Head of caudate nucleus (tissue), 42 donors: ENCODE results near the gene FBXO45.
"Not testable (repeated sequence)": the region's sequence is repeated elsewhere in the genome, so short reads cannot be mapped to it uniquely, and the experiment has no call there.

Experiments used
- DNase-seq, 42 donors: peaks; one replicate each; pipeline versions ENCODE4 v3.0.0 to v3.0.0-alpha.2; 2020 to 2021; ENCODE audit warnings: mixed read lengths in 7 of 42
- intact Hi-C: fragments of 100-400 bp; cut with DNase I; formaldehyde crosslinking; loops from one replicate; pipeline ENCODE4 v1.15.0; 2022

Gene FBXO45

DNA sequence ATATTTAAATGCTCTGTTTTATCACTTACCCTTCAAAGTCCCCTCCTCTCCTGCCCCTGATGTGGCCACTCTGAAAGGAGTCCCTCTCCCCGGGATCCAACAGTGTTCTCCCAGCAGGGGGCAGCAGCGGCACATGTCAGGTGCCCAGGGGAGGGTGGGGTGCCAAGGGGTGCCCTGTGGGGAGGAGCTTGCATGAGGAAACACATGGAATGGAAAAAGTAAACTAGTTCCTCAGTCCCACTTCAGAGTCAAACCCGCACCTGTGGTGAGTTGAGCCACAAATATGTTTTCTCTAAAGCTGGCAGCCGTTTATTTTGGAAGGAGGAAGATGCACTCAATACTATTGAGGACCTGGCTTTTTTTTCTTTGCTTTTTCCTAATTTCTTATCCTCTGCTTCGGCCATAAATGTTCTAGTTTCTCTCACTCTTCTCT is 40.9 kb downstream of the FBXO45 start:
- DNase-seq, result peak; percentile 74 to 95 (median 89)
- intact Hi-C loops, result no loop called here

DNA sequence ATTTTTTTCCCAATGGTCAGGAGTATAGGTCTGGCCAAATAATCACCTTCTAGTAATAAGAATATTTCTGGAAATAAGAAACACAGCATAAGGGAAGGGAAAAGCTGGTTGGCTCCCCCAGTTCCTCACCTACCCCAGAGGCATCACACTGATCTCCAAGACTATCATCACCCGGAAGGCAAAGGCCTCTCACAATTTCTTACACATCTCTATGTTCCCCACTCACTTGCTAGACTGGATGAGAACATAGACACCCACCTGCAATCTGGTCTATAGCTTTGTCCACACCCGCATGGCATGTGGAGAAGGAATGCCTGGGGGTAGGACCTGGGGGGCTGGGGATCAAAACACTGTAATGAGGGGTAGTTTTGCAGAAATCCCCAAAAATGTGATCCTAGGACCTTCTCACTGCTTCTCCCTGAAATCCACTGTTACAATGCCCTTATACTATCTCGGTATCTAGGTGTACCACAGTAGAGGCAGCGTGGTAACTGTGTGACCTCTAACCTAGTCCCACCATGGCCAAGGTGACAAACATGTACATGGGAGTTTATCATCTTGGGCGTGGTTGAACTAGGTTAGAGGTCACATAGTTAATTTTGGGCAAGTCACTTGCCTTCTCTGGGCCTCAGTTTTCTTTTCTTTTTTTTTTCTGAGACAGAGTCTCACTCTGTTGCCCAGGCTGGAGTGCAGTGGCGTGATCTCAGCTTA is 41.5 kb downstream of the FBXO45 start:
- DNase-seq, result peak in 1 of 42 donors; percentile 8
- intact Hi-C loops, result loop anchor here (5.0 kb wide), 1 partner anchor 77 kb away; no protein-coding TSS in a partner anchor

DNA sequence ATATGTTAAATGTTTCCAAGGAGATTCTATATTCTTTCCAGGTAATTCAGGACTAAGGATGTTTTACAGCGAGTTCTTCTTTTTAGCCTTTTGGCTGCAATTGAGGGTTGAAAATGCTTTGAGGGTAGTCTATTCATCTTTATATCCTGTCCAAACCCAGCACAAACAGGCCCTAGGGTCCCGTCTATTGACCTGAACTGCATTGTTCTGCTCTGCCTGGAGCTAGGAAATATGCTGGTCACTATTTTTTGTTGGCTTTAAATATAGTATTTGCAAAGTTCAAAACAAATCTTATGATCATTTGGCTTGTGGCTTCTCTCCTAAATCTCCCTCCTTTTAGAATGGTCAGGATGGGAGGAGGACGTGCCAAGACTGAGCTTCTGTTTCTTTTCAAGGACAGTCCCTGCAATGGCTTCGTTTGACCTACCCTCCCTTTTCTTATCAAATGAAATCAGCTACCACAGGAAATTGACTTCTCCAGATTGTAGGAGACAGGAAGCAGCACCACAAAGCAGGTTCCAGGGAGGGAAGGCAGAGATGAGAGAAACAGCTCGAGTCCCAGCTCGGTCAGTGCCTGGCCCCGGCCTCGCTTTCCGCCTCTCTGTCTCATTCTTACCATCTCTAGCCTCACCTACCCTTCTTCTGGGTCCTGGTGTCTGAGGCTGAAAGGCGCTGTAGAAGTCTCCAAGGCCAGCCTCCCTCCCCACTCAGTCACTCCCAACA is 43.5 kb downstream of the FBXO45 start:
- intact Hi-C loops, result loop anchor here (5.0 kb wide), 1 partner anchor 75 kb away; no protein-coding TSS in a partner anchor
- peak in 1 of 42 donors; percentile 12 for DNase-seq

DNA sequence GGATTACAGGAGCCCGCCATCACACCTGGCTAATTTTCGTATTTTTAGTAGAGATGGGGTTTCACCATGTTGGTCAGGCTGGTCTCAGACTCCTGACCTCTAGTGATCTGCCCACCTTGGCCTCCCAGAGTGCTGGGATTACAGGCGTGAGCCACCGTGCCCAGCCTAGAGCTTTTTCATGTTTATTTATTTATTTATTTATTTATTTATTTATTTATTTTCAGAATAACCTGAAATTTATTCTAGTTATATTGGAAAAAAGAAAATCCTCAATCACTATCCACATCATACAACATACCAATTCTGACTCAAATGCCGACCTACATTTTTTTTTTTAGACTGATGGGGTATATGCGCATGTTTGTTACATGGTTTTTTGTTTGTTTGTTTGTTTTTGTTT is 46.8 kb downstream of the FBXO45 start:
- DNase-seq, intact Hi-C loops: not testable (repeated sequence)

GRCh38 chr3:196617256-196617655 is 48.8 kb downstream of the FBXO45 start:
- DNase-seq, result no peak
- intact Hi-C loops, result no loop called here

- DNase-seq, result no peak
- intact Hi-C loops, result no loop called here
Observed at GRCh38 chr3:196619223-196619622, 50.8 kb downstream of the FBXO45 start.

GRCh38 chr3:196619627-196620026 is 51.2 kb downstream of the FBXO45 start:
- DNase-seq, intact Hi-C loops: not testable (repeated sequence)

GRCh38 chr3:196620161-196620604 is 51.7 kb downstream of the FBXO45 start:
- intact Hi-C loops, result no loop called here
- DNase-seq, result peak in 2 of 42 donors; percentile 34 to 44

DNA sequence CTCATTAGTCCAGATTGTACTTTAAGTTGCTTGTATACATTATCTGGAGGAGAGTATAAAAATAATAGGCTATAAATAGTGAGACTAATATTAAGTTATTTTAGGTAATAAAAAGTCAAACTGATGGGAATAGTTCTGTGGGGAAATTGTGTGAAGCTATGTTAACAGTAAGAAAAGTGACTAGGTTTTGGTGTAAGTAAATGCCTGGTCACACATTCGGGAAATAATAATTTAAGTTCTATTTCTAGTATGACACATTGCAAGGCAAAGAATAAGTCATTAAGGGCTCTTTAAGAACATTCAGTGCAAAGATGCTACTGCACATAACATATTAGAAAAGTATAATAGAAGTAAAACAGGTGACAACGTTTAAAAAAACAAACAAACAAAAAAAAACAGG is 52.2 kb downstream of the FBXO45 start:
- DNase-seq, result no peak
- intact Hi-C loops, result no loop called here

GRCh38 chr3:196621611-196622010 is 53.2 kb downstream of the FBXO45 start:
- DNase-seq, result peak in 1 of 42 donors; percentile 30
- intact Hi-C loops, result no loop called here

GRCh38 chr3:196624067-196624790 is 55.8 kb downstream of the FBXO45 start:
- intact Hi-C loops, result no loop called here
- peak in 1 of 42 donors; percentile 36 for DNase-seq

- DNase-seq, result peak in 22 of 42 donors; percentile 14 to 61 (median 41)
- intact Hi-C loops, result no loop called here
Observed at GRCh38 chr3:196624907-196625306, 56.4 kb downstream of the FBXO45 start.

- intact Hi-C loops, result no loop called here
- peak in 1 of 42 donors; percentile 19 for DNase-seq
Observed at GRCh38 chr3:196625331-196625730, 56.9 kb downstream of the FBXO45 start.

DNA sequence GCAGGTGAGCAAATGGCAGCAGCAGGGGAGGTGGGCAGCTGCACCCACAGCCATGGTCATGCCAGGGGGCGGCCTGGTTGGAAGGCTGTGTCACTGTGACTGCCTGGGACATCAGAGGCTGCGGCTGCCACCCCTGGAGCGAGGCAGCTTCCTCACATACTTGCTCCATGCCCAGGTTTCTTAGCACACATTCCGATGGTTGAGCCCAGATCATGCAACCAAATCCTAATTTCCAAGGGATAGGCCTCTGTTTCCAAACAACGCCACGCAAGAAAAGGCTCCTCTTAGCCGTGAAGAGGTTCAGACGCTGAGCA is 59.4 kb downstream of the FBXO45 start:
- intact Hi-C loops, result no loop called here
- peak in 1 of 42 donors; percentile 13 for DNase-seq

DNA sequence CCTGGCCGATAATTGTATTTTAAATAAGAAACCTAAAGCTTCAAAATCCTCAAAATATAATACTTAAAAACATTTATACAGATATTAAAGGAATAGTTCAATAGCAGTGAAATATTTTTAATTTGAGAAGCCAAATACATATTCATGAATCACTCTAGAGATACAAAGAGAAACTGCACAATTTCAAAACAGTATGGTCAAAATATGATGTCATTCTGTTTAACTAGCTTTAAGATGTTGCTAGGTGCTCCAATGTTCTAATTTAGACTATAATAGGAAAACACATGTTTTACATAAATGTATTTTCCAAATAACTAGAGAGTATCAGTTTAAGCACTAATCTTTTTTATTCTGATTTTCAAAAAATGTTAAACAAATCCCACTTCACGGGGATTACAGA is 60.8 kb downstream of the FBXO45 start:
- intact Hi-C loops, result no loop called here
- DNase-seq, result no peak

DNA sequence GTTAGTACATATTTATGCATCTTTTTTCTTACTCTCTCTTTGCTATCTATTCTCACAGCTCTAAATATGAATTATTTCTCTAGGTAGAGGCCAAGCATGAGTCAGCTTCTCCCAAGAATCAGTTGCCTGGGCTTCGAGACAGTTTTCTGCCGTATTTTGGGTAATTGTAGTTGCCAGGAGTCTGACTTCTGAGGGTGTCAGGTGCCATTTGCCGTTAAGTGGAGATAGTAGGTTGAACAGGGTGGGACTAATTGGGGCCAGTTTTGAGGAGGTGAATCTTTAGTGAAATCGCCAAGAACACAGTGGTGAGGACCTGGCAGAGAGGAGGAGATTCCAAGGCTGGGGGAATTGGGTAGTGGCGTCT is 63.2 kb downstream of the FBXO45 start:
- intact Hi-C loops, result no loop called here

DNA sequence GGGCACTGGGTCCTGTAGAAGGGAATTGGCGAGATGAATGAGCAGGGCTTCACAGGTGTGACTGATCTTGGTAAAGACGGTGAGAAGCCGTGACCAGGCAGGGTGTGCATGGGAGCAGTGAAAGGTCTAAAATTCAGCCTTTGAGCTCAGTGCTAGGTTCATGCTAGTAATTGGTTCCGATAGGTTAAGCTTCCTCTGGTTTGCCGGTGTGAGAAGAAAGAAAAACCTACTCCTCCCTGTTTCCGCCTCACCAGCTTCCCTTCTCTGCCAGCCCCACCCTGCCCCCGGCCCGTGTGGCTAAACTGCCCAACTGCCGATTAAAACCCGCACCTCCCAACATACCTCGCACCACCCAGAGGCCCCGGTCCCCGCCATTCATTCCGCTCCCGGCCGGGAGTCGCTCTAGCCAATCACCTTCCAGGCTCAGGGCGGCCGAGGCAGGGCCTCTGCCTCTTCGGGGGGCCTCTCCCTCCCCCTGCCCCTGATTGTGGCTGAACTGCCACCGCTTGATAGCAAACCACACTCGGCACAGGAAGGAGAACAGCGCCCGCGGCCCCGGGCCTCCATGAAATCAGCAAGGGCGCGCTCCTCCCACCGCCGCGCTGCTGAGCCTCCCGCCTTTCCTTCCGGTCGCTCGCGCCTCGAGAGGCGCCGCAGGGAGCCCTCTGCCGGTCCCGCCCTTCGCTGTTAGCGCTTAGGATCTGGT is 63.7 kb downstream of the FBXO45 start:
- DNase-seq, result peak; percentile 63 to 94 (median 85)
- intact Hi-C loops, result no loop called here

More for the DNA sequence above, 63.2 kb downstream of the FBXO45 start:
- DNase-seq, result peak in 4 of 42 donors; percentile 14 to 47 (median 19)

GRCh38 chr3:196633555-196634151 is 65.2 kb downstream of the FBXO45 start:
- DNase-seq, result peak in 1 of 42 donors; percentile 12
- intact Hi-C loops, result no loop called here

DNA sequence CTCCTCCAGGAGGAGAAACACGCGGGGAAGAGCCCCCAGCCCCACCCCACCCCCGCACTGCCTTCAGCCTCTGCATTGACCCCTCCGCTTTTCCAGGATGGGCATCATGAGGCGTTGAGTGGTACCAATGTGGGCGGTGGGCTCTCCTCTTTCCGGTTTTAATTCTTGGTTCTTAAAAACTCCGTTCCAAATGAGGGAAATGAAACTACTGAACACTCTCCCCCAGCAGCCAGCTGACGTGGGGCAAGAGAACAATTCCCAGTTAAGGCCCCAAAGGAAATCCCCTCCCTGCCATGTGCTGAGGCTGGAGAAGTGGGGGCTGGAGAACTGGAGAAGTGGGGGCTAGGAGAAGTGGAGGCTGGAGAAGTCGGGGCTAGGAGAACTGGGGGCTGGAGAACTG is 65.8 kb downstream of the FBXO45 start:
- intact Hi-C loops, result no loop called here

More for the DNA sequence above, 65.8 kb downstream of the FBXO45 start:
- peak in 2 of 42 donors; percentile 30 to 44 for DNase-seq
